Immature natural killer cell (primary cell): Measurements from ENCODE around the gene DLG2. TPM values are rescaled to one million over a fixed set of nuclear protein-coding genes. Genes with fewer than 3 reads are reported as not detected.

Experiments
- DNase-seq, 3 donors: peaks; one replicate each; pipeline ENCODE4 v3.0.0; 2022; ENCODE audit warnings: mixed read lengths in 1 of 3
- H3K27ac Mint-ChIP-seq, 6 donors: one replicate each; pipeline ENCODE4 v1.8.0; 2020; ENCODE audit warnings: mixed read lengths in 6 of 6, mild to moderate bottlenecking in 5 of 6, inconsistent platforms in 4 of 6, moderate library complexity in 3 of 6
- H3K27me3 Mint-ChIP-seq, 3 donors: one replicate each; pipeline ENCODE4 v1.8.0; 2020 to 2021; ENCODE audit warnings: low read depth in 3 of 3, mild to moderate bottlenecking in 3 of 3, mixed read lengths in 3 of 3, moderate library complexity in 3 of 3, inconsistent platforms in 1 of 3
- H3K36me3 Mint-ChIP-seq, 3 donors: one replicate each; pipeline ENCODE4 v1.8.0; 2020; ENCODE audit warnings: mixed read lengths in 3 of 3, inconsistent platforms in 2 of 3, mild to moderate bottlenecking in 2 of 3
- H3K4me1 Mint-ChIP-seq, 2 donors: one replicate each; pipeline ENCODE4 v1.8.0; 2020; ENCODE audit warnings: inconsistent platforms in 2 of 2, mild to moderate bottlenecking in 2 of 2, mixed read lengths in 2 of 2, moderate library complexity in 1 of 2
- H3K4me3 Mint-ChIP-seq, 5 donors: one replicate each; pipeline ENCODE4 v1.8.0; 2020; ENCODE audit warnings: mild to moderate bottlenecking in 5 of 5, mixed read lengths in 5 of 5, inconsistent platforms in 3 of 5, moderate library complexity in 3 of 5
- H3K9me3 Mint-ChIP-seq, 6 donors: one replicate each; pipeline ENCODE4 v1.8.0; 2020; ENCODE audit warnings: mild to moderate bottlenecking in 6 of 6, mixed read lengths in 6 of 6, inconsistent platforms in 4 of 6, moderate library complexity in 3 of 6
- polyA plus RNA-seq, 3 donors: library from polyadenylated mRNA; unstranded; fragments of 300-500 nt; fragmentation: Illumina TruSeq; gene quantifications; one replicate each; pipeline ENCODE4 v1.2.3, GENCODE V29; 2021

DLG2 gene
- polyA plus RNA-seq, 3 donors from 2014 or later: 0.57 to 1.9 (median 1.2) TPM

- peaks cover 5 to 30% (median 9%) of the 10 kb centered on the region in 6 donors for H3K9me3 Mint-ChIP-seq
- H3K36me3 Mint-ChIP-seq: no peaks in the 10 kb centered on the region
- no peak for DNase-seq
- H3K4me1 Mint-ChIP-seq: no peaks in the 10 kb centered on the region
- H3K4me3 Mint-ChIP-seq: no peak overlapping the region
- no peak overlapping the region for H3K27ac Mint-ChIP-seq
- peaks cover 0 to 1% (median 0%) of the 10 kb centered on the region in 3 donors for H3K27me3 Mint-ChIP-seq
Measured at GRCh38 chr11:84211896-84212295, 1415.2 kb downstream of the DLG2 start.

- Mint-ChIP-seq H3K27me3 (no peaks in the 10 kb centered on the region), H3K9me3 (peaks cover 5 to 49% (median 22%) of the 10 kb centered on the region in 6 donors), H3K4me3 (no peak overlapping the region), H3K4me1 (no peaks in the 10 kb centered on the region), H3K36me3 (no peaks in the 10 kb centered on the region), H3K27ac (no peak overlapping the region)
- DNase-seq: no peak
Measured at GRCh38 chr11:84194696-84195095, 1432.4 kb downstream of the DLG2 start.

GRCh38 chr11:84193706-84194105 lies 1433.4 kb downstream of the DLG2 start:
- Mint-ChIP-seq H3K4me1 (no peaks in the 10 kb centered on the region), H3K27ac (no peak overlapping the region), H3K36me3 (no peaks in the 10 kb centered on the region), H3K27me3 (no peaks in the 10 kb centered on the region), H3K4me3 (no peak overlapping the region), H3K9me3 (peaks cover 5 to 44% (median 22%) of the 10 kb centered on the region in 6 donors)
- no peak for DNase-seq

GRCh38 chr11:84188521-84188920 lies 1438.6 kb downstream of the DLG2 start:
- no peak for DNase-seq
- Mint-ChIP-seq H3K36me3 (no peaks in the 10 kb centered on the region), H3K4me1 (no peaks in the 10 kb centered on the region), H3K4me3 (no peak overlapping the region), H3K9me3 (peaks cover 5 to 30% (median 14%) of the 10 kb centered on the region in 6 donors), H3K27ac (no peak overlapping the region), H3K27me3 (peaks cover 0 to 2% (median 0%) of the 10 kb centered on the region in 3 donors)

GRCh38 chr11:84173078-84173477 lies 1454.1 kb downstream of the DLG2 start:
- no peak overlapping the region for H3K27ac Mint-ChIP-seq
- H3K4me3 Mint-ChIP-seq: no peak overlapping the region
- DNase-seq: no peak
- no peaks in the 10 kb centered on the region for H3K27me3 Mint-ChIP-seq
- H3K4me1 Mint-ChIP-seq: no peaks in the 10 kb centered on the region
- peaks cover 6 to 47% (median 19%) of the 10 kb centered on the region in 6 donors for H3K9me3 Mint-ChIP-seq
- H3K36me3 Mint-ChIP-seq: peaks cover 0 to 3% (median 0%) of the 10 kb centered on the region in 3 donors

- no peak for DNase-seq
- Mint-ChIP-seq H3K4me3 (no peak overlapping the region), H3K27me3 (peaks cover 0 to 2% (median 0%) of the 10 kb centered on the region in 3 donors), H3K9me3 (peaks cover 7 to 43% (median 20%) of the 10 kb centered on the region in 6 donors), H3K36me3 (no peaks in the 10 kb centered on the region), H3K27ac (no peak overlapping the region), H3K4me1 (no peaks in the 10 kb centered on the region)
Measured at GRCh38 chr11:84165139-84165538, 1462.0 kb downstream of the DLG2 start.

GRCh38 chr11:84164728-84165127 lies 1462.4 kb downstream of the DLG2 start:
- Mint-ChIP-seq H3K27ac (no peak overlapping the region), H3K9me3 (peaks cover 11 to 43% (median 24%) of the 10 kb centered on the region in 6 donors)

GRCh38 chr11:84163116-84163515 lies 1464.0 kb downstream of the DLG2 start:
- Mint-ChIP-seq H3K4me3 (no peak overlapping the region), H3K27me3 (peaks cover 0 to 2% (median 0%) of the 10 kb centered on the region in 3 donors), H3K4me1 (no peaks in the 10 kb centered on the region), H3K36me3 (no peaks in the 10 kb centered on the region), H3K9me3 (peaks cover 11 to 38% (median 27%) of the 10 kb centered on the region in 6 donors), H3K27ac (no peak overlapping the region)
- no peak for DNase-seq

More at GRCh38 chr11:84164728-84165127, 1462.4 kb downstream of the DLG2 start:
- H3K36me3 Mint-ChIP-seq: no peaks in the 10 kb centered on the region
- H3K4me1 Mint-ChIP-seq: no peaks in the 10 kb centered on the region
- no peak for DNase-seq
- no peak overlapping the region for H3K4me3 Mint-ChIP-seq
- peaks cover 0 to 2% (median 0%) of the 10 kb centered on the region in 3 donors for H3K27me3 Mint-ChIP-seq

GRCh38 chr11:84157639-84158038 lies 1469.5 kb downstream of the DLG2 start:
- Mint-ChIP-seq H3K27me3 (peaks cover 0 to 2% (median 0%) of the 10 kb centered on the region in 3 donors), H3K4me3 (no peak overlapping the region), H3K36me3 (no peaks in the 10 kb centered on the region), H3K4me1 (no peaks in the 10 kb centered on the region), H3K9me3 (peaks cover 11 to 49% (median 33%) of the 10 kb centered on the region in 6 donors), H3K27ac (no peak overlapping the region)
- DNase-seq: no peak

- peaks cover 4 to 31% (median 11%) of the 10 kb centered on the region in 6 donors for H3K9me3 Mint-ChIP-seq
- H3K4me1 Mint-ChIP-seq: no peaks in the 10 kb centered on the region
- no peak for DNase-seq
- no peaks in the 10 kb centered on the region for H3K36me3 Mint-ChIP-seq
- H3K4me3 Mint-ChIP-seq: no peak overlapping the region
- H3K27me3 Mint-ChIP-seq: no peaks in the 10 kb centered on the region
- H3K27ac Mint-ChIP-seq: no peak overlapping the region
Measured at GRCh38 chr11:84146826-84147225, 1480.3 kb downstream of the DLG2 start.

- H3K4me3 Mint-ChIP-seq: no peak overlapping the region
- H3K9me3 Mint-ChIP-seq: peaks cover 0 to 25% (median 12%) of the 10 kb centered on the region in 6 donors
- no peak for DNase-seq
- H3K4me1 Mint-ChIP-seq: no peaks in the 10 kb centered on the region
- H3K27ac Mint-ChIP-seq: no peak overlapping the region
- no peaks in the 10 kb centered on the region for H3K36me3 Mint-ChIP-seq
- H3K27me3 Mint-ChIP-seq: no peaks in the 10 kb centered on the region
Measured at GRCh38 chr11:84145616-84146185, 1481.4 kb downstream of the DLG2 start.

- peaks cover 0 to 25% (median 12%) of the 10 kb centered on the region in 6 donors for H3K9me3 Mint-ChIP-seq
- H3K4me3 Mint-ChIP-seq: no peak overlapping the region
- H3K27me3 Mint-ChIP-seq: no peaks in the 10 kb centered on the region
- DNase-seq: no peak
- no peaks in the 10 kb centered on the region for H3K36me3 Mint-ChIP-seq
- H3K4me1 Mint-ChIP-seq: no peaks in the 10 kb centered on the region
- no peak overlapping the region for H3K27ac Mint-ChIP-seq
Measured at GRCh38 chr11:84144531-84144930, 1482.6 kb downstream of the DLG2 start.

GRCh38 chr11:84142411-84142810 lies 1484.7 kb downstream of the DLG2 start:
- no peak overlapping the region for H3K4me3 Mint-ChIP-seq
- H3K9me3 Mint-ChIP-seq: peaks cover 0 to 22% (median 8%) of the 10 kb centered on the region in 6 donors
- H3K36me3 Mint-ChIP-seq: no peaks in the 10 kb centered on the region
- no peaks in the 10 kb centered on the region for H3K4me1 Mint-ChIP-seq
- no peak overlapping the region for H3K27ac Mint-ChIP-seq
- DNase-seq: no peak
- H3K27me3 Mint-ChIP-seq: no peaks in the 10 kb centered on the region

- no peak for DNase-seq
- no peaks in the 10 kb centered on the region for H3K27me3 Mint-ChIP-seq
- H3K36me3 Mint-ChIP-seq: no peaks in the 10 kb centered on the region
- H3K4me1 Mint-ChIP-seq: no peaks in the 10 kb centered on the region
- no peak overlapping the region for H3K4me3 Mint-ChIP-seq
- H3K27ac Mint-ChIP-seq: no peak overlapping the region
- peaks cover 3 to 23% (median 10%) of the 10 kb centered on the region in 6 donors for H3K9me3 Mint-ChIP-seq
Measured at GRCh38 chr11:84140386-84141169, 1486.6 kb downstream of the DLG2 start.
